NCI-H82 treated with DMSO at 0.1 percent for 48 hours (cell line): ENCODE results near the gene COL20A1.

Experiments used
- DNase-seq: peaks from one replicate; lab custom pipeline; 2025; ENCODE audit not compliant: unreplicated experiment; lab: John Stamatoyannopoulos, UW

COL20A1 gene

DNA sequence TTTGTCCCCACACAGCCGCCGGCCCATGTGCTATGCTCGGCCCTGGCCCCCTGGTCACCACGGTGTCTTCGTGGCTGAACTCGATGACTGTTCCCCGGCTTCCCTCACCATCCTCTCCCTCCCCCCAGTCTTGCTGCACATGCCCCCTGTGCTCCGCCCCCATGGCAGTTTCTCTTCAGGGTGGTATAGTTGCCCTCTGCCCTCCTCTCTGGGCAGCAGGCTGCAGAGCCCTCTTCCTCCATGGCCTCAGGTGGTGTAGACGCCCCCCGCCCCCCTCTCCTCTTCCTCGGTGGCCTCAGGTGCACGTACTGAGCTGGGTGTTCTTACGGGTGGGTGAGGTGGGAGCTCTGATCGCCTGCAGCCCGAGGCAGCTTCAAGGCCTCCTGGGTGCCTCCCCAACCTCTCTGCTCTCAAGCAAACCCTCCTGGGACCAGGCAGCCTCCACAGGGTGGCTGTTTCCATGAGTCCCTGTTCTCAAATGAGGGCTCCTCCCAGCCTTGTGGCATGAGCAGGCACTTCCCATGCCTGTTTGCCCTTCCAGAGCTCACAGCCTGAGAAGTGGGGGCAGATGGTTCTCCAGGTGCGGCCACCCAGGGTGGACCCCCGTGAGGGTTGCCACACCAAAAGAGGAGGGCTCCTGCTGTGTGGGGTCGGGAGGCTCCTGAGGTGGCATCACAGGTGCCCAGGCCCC lies 24.8 kb downstream of the COL20A1 start:
- DNase-seq: no peak

DNA sequence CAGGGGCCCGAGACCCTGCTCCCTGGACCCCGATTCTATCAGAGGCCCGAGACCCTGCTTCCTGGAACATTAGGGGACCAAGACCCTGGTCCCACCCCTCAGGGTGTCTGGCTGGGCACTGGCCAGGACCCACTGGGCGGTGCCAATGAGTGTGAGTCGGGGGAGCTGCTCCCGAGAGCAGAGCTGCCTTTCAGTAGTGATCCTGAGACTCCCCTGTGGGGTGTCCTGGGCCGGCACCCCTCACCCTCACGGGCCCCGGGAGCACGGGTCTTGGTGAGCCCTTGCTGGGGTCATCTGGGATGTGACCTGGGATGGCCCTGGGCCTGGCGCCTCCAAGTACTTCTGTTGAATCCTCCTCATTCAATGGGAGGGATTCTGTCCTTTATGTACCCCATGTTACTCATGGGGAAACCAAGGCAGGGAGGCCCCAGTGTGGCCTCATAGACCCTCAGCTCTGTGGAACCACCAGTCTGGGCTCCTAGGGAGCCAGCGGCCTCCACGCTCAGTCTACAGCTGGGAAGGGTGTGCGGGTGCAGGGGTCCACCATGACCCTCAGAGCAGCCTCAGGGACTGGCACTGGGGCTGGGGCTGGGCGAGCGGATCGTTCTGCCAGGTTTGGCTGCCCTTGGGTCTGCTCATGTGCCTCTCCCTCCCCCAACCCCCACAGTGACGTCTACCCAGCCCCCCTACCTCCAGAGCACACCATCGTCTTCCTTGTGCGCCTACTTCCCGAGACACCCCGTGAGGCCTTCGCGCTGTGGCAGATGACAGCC lies 25.6 kb downstream of the COL20A1 start:
- no peak for DNase-seq

DNA sequence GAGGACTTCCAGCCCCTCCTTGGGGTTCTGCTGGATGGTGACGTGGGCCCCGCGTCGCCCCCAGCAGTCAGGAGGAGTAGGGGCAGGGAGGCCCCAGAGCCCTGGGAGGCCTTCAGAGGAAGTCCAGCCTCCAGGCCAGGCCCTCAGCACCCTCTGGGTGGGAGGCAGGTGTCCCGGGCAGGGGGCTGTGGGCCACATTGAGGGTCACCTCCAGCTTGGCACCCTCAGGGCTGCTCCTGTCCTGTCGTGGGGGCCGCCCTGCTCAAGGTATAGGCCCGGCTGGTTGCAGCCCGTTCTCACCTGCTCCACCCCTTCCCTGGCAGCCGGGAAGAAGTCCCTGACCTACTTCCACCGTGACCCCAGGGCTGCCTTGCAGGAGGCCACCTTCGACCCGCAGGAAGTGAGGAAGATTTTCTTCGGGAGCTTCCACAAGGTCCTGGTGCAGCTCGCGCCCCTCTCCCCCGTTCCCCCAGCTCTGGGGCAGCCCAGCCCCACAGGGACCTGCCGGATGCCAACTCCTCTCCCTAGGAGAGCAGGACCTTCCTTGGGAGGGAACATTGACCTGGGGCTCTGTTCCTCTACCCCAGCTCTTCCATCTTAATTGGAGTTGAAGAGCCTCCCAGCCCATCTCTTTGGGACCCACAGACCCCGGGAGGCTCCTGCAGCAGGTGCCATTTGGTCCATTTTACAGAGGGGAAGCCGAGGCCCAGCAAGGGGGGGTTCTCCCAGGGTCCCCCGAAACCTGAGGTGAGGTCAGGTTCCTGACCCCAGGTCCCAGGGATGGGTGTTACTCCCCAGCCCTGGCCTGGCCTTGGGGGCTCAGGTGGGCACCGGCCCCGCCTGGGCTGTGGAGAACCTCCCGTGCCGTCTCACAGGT lies 26.4 kb downstream of the COL20A1 start:
- DNase-seq: no peak

DNA sequence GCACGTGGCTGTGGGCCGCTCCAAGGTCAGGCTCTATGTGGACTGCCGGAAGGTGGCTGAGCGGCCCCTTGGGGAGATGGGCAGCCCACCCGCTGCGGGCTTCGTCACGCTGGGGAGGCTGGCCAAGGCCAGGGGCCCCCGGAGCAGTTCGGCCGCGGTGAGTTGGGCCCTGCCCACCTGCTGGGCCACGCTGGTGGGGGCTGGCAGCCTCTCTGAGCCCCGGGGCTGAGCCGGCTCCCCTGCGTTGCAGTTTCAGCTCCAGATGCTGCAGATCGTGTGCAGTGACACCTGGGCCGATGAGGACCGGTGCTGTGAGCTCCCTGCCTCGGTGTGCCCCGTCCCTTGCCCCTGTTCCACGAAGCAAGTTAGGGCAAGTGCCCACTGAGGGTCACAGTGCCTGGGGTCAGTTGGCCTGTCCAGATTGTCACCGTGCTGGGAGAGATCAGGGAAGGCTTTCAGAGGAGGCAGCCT lies 27.1 kb downstream of the COL20A1 start:
- DNase-seq: no peak

DNA sequence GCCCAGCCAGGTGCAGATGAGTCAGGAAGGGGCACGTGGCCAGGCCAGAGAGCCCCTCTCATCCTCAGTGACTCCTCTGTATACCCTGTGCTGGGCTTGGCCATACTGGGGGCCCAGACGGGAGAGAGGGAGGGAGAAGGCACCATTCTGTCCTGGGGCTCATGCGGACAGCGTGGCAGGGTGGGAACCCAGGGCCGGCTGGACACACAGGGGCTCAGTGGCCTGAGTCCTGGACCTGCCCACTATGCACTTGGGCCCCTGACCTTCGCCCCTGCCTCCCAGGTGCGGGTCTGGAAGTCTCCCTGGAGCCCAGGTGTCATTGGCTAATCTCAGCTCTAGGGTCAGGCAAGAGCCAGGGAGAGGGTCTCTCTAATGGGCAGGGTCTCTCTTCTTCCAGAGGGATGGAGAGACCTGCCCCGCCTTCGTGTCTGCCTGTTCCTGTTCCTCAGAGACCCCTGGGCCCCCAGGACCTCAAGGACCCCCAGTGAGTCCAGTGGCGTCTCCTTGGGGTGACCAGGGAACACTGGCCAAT lies 27.7 kb downstream of the COL20A1 start:
- no peak for DNase-seq

DNA sequence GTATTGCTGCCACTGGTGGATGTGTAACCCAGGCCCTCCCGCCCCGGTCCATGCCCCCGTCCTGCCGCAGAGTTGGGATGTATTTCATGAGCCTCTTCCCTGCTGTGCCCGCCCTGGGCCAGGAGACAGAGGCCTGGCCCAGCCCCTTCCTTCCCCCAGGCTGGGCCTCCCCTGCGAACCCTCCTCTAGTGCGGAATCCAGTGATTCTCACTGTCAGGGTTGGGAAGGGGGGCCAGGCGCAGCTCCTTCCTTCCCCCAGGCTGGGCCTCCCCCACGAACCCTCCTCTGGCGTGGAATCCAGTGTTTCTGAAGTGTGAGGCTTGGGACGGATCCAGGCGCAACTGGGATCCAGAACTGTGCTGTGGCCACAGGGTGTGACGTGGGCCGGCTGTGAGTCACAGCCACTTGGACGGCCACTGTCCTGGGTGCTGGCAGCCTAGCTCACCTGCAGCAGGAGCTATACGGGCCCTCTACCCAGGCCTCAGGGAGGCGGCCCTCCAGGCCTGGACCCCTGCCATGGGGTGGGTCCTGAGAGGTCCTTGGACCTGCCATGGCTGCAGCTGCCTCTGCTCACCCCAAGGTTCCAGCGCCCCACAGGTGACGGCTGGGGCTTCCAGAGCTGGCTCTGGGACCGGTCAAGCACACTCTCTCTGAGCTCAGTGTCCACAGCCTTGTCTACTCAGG lies 28.3 kb downstream of the COL20A1 start:
- no peak for DNase-seq

DNA sequence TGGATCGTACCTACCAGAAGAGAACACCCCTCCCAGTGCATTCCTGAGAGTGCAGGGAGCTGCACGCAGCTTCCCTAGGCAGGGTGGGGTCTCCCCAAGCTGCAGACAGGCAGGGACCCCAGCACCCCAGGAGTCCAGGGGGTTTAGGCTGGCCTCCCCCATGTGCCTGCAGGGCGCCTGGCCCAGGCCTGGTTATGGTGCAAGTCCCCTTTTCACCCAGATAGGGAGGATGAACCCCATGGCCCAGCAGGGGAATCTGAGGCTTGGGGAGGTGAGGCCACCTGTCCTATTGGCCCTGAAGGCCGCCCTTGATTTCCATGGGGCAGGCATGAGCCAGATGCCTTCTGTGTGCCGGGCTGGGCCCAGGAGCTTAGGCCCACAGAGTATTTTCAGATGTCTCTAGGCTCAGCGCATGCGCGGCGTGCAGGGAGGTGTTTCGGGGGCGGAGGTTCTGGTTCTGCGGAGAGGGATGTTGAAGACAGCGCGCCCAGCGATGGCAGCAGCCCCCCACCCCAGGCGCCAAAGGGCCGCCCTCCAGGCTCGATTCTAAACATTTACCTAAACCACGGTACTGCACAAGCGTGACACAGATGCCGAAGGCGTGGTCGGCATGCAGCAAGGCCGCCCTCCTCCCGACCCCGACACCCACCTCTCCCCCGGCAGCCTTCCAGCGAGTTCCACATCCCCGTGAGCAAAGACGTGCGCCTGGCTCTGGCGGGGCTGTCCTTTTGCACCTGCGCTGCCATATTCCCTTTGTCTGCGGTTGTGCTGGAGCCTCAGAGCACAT lies 29.4 kb downstream of the COL20A1 start:
- no peak for DNase-seq

DNA sequence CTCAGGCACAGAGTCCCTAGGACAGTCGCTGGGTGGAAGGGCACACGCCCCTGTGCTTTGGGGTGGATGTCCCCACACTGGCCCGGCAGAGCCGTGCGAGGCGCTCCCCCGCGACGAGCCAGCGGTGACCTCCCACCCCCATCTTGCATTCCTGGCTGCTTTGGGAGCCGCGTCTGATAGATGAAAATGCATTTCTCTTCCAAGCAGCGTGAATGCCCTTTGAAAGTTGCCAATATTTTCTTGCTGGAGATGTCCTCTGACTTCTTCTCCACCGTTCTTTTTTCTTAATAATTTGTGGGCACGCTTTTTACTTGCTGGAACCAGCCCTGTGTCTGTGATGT lies 29.9 kb downstream of the COL20A1 start:
- DNase-seq: no peak

DNA sequence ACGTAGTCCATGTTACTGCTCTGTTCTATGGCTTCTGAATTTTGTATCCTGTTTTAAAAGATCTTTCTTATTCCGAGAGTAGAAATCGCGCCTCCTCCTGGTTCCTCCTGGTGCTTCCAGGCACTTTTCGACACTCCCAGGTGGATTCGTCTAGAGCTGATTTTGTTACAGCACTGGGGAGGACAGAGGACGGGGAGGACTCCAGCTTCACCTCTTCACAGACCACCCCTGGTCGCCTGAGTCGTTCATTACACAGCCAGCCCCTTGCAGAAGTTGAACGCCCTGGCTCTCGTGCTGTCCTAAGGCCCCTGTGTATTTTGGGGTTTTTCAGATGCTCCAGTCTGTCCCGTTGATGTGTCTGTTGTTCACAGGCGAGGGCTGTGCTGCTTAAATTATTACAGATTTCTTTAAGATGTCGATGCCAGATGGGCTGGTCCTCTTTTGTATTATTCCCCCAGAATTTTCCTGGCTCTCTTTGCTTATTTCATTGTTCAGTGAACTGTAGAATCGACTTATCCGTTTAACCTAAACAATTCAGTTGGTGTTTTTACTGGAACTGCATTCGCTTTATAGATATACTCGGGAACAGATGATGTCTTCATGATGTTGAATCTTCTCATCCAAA lies 30.5 kb downstream of the COL20A1 start:
- DNase-seq: no peak

DNA sequence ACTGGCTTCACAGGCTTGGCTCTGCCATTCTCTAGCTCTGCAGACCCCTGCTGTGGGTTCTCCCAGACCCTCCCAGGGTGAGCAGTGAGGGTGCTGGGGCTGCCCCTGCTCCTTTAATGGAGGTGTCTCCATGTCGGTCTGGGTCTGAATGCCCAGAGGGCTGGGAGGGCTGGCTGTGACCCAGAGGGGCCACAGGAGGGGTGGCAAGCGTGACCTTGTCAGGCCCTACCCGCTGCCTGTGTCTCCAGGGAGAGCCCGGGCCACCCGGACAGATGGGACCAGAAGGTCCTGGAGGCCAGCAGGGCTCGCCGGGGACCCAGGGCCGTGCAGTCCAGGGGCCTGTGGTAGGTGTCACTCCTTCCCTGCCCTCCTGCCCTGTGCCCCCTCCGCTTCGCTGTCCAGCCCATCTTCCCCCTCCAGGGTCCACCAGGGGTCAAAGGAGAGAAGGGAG lies 32.1 kb downstream of the COL20A1 start:
- no peak for DNase-seq

DNA sequence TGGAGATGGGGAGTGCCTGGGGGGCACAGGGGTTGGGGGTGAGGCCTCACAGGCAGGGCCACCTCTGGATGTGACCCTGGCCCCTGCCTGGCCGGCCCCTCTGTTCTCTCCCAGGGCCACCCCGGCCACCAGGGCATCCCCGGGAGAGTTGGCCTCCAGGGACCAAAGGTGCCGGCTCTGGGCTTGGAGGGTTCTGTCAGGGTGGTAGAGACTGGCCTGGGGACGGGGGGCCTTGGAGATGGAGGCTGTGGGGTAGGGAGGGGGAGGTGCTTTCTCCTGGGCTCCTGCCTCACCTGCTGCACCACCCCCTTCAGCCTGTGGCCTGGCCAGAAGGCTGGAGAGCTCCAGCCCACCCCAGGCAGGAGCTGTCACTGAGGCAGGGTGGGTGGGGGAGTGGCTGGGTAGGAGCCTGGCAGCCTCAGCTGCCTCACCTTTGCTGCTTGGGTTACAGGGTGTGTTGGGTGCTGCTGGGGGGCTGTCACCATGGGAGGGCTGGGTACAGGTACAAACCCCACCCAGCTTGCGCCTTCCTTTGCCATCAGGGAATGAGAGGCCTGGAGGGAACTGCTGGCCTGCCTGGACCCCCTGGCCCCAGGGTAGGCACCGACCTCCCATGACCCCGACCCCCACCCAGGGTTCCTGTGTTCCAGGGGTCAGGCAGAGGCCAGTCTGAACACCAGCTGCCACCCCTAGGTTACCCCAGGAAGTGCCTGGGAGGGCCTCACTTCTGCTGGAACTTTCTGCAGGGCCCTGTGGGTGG lies 32.7 kb downstream of the COL20A1 start:
- DNase-seq: no peak

DNA sequence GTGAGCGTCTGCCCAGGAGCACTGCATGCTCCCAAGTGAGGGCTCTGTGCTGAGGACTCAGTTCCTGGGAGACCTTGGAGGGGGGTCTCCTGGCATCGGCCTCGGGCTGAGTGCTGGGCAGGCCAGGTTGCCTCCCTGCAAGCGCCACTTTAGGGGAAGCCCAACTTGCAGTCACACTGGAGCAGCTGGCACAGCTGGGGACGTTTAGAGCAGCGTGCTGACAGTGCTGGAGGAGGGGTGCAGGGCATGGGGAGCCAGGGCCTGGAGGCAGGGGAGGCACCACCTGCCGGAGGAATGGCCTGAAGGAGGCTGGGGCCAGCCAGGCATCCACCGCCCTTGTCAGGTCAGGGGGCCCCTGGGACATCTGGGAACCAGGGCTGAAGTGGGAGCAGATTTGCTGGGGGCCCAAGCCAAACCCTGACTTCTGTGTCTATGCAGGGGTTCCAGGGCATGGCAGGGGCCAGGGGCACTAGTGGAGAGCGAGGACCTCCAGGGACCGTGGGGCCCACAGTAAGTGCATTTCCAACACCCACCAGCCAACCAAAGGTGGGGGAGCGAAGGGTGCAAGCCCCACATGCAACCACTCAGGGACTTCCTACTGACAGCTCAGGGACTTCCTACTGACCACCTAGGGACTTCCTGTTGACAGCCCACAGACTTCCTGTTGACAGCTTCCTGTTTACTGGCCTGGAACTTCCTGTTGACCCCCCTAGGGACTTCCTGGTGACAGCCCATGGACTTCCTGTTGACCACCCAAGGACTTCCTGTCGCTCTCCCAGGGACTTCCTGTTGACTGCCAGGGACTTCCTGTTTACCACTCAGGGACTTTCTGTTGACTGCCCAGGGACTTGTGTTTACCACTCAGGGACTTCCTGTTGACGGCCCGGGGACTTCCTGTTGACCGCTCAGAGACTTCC lies 33.6 kb downstream of the COL20A1 start:
- DNase-seq: no peak

DNA sequence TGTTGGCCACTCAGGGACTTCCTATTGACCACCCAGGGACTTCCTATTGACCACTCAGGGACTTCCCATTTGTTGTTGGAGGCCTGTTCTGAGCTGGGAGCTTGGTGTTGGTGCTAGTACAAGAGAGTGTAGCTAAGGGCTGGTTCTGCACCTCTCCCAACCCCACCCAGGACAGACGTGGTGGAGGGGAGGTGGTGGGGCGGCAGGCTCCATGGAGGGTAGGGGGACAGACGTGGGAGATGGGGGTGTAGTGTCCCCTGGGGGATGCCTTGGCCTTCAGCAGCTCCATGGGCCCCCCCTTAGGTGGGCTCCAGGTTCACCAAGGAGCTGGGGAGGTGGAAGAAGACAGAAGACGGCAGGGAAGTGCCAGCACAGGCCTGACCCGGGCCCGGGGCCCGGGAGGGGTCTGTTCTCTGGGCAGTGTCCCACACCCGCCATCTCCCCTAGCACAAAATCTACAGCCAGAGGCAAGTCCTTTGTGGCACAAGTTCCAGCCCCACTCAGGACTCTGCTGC lies 34.3 kb downstream of the COL20A1 start:
- DNase-seq: no peak

DNA sequence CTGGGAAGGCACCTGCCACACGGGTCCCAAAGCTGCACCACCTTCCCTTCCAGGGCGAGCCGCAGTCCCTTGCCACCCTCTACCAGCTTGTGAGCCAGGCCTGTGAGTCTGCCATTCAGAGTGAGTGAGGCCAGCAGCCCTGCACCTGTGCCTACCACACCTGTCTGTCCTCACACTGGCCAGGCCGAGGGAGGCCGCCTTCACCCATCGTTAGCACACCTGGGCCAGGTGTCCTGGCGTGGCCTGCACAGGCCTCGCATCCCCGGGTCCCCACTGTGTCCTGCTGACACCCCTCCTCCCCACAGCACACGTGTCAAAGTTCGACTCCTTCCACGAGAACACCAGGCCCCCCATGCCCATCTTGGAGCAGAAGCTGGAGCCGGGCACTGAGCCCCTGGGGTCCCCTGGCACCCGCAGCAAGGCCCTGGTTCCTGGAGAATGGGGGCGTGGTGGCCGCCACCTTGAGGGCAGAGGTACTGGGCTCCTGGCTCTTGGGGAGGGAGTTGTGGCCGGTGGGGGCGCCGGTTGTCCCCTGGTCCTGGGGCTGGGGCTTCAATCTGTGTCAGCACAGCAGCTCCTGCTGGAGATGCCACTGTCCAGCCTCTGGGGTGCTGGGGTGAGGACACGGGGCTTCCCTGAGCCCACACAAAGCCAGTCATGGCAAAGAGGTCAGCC lies 35.2 kb downstream of the COL20A1 start:
- no peak for DNase-seq

DNA sequence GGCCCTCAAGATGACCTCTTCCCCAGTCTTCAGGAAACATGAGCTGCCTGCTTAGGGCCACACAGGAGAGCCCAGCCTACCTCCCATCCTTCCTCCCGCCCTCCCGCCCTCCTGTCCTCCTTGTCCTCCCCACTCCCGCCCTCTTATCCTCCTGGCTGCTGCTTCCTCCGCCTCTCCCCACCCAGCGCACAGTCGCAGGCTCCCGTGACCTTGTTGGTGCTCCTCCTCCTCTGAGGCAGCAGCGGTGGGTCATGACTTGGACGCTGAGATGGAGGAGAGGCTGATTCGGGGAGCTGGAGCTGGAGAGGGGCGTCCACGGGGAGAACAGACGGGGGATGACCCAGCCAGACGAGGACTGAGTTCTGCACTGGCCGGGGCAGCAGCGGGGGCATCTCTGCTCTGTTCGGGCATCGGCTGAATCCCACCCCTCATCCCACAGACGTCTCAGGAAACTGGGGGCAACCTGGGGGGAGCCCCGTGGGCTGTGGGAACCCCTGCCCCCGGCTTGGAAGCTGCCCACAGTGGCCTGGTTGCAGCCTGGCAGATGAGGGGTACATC lies 35.8 kb downstream of the COL20A1 start:
- no peak for DNase-seq

DNA sequence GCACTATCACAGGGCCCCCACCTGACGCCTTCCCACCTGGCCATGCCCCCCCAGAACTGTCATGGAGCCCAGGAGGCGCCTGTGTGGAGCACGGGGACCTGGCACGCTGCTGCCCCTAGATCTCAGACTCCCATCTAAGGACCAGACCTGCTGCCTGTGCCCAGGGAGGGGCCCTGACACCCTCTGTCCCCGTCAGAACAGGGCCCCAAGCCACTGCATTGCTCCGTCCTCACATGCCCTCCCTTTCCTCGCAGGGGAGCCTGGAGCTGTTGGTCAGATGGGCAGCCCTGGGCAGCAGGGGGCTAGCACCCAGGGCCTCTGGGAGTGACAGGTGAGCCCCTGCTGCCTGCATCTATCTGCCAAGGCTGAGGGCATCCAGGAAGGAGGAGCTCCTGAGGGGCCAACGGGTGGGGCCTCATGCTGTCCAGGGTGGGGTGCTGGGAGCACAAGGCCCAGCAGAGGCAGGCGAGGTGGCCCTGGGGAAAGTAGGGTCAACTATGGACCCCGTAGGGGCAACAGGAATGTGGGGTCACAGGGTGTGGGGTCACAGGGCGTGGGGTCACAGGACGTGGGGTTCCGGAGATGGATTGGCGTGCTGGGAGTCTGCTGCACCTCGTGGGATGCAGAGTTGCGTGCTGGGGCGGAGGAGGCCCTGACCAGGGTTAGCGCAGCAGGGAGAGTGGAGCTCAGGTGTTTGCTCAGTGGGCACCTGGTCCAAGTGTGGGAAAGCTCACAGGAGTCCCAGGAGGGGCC lies 36.5 kb downstream of the COL20A1 start:
- no peak for DNase-seq
